HepG2 (cell line): ENCODE measurements around the gene MSRB3.

ENCODE experiments used
- CREM ChIP-seq, 2 experiments: sonication (generic) in 1 of 2; formaldehyde crosslinking in 1 of 2; IDR thresholded peaks; 2 replicates each; pipeline versions ENCODE4 v1.4.0 to v1.6.1; 2016 to 2020; ENCODE audit warnings: antibody characterized with exemption in 1 of 2, mild to moderate bottlenecking in 1 of 2, missing genetic modification reagents in 1 of 2
- NCOR1 ChIP-seq: fragments of 200-600 bp; sonication (generic); IDR thresholded peaks from 2 replicates; pipeline ENCODE4 v1.7.0; 2017; ENCODE audit warnings: antibody characterized with exemption, low read length, borderline replicate concordance
- NR1H2 ChIP-seq: sonication (generic); formaldehyde crosslinking; IDR thresholded peaks from 2 replicates; pipeline ENCODE4 v1.8.1; 2022; ENCODE audit warnings: low read depth, missing genetic modification reagents, borderline replicate concordance
- ZNF44 ChIP-seq: sonication (generic); formaldehyde crosslinking; IDR thresholded peaks from 2 replicates; pipeline ENCODE4 v1.5.1; 2020; ENCODE audit warnings: mild to moderate bottlenecking, missing genetic modification reagents
- TF ChIP-seq, protein P1 (sequence below): sonication (generic); formaldehyde crosslinking; IDR thresholded peaks from 2 replicates; pipeline ENCODE4 v1.5.0; 2020; ENCODE audit warnings: mild to moderate bottlenecking, missing genetic modification reagents, moderate library complexity

DNA sequence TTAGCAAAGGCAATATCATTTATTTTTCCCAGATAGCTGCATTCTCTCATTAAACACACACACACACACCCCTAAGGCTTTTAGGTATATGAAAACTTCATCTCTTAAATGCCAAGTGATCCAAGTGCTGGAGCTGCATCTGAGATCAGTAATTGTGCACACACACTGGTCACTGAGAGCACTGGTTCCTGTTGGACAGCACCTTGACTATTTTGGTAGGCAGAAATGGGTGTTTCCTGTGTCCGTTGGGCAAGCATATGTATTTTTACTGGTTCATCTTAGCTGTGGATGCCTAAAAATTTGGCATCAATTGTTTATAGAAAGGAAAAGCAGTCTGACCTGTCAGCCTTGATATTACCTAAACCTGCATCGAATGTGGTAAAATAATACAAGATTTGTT, 182.5 kb downstream of the MSRB3 start:
- TF ChIP-seq, protein P1, sequence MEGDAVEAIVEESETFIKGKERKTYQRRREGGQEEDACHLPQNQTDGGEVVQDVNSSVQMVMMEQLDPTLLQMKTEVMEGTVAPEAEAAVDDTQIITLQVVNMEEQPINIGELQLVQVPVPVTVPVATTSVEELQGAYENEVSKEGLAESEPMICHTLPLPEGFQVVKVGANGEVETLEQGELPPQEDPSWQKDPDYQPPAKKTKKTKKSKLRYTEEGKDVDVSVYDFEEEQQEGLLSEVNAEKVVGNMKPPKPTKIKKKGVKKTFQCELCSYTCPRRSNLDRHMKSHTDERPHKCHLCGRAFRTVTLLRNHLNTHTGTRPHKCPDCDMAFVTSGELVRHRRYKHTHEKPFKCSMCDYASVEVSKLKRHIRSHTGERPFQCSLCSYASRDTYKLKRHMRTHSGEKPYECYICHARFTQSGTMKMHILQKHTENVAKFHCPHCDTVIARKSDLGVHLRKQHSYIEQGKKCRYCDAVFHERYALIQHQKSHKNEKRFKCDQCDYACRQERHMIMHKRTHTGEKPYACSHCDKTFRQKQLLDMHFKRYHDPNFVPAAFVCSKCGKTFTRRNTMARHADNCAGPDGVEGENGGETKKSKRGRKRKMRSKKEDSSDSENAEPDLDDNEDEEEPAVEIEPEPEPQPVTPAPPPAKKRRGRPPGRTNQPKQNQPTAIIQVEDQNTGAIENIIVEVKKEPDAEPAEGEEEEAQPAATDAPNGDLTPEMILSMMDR (CRISPR knock-in tag): no peak
- TF ChIP-seq NCOR1: no peak
- no peak for TF ChIP-seq ZNF44
- no peak for TF ChIP-seq CREM (IDR thresholded peaks at IDR 0.05)
- TF ChIP-seq CREM (CRISPR knock-in tag; IDR thresholded peaks at IDR 0.05): no peak
- TF ChIP-seq NR1H2 (CRISPR knock-in tag): no peak
